ENCODE data around the gene STARD13. TPM values are rescaled to one million over a fixed set of nuclear protein-coding genes. Genes with fewer than 3 reads are reported as not detected.

Gene STARD13
- total RNA-seq, 2 donors from 2014 or later: 43.9 to 47.1 TPM

GRCh38 chr13:33080972-33081590, 204.5 kb downstream of the STARD13 start:
- ATAC-seq (ENCODE audit: insufficient number of reproducible peaks, low FRiP score, low read depth): no peak
- Histone ChIP-seq H3K4me3 (no peak overlapping the region), H3K27me3 (replicated peaks; ENCODE audit: insufficient read depth) (no peaks in the 10 kb centered on the region), H3K36me3 (no peaks in the 10 kb centered on the region), H3K9me3 (no peaks in the 10 kb centered on the region), H3K27ac (no peak overlapping the region), H3K4me1 (ENCODE audit: control insufficient read depth in 1 of 2, low read depth in 2 of 2) (peaks cover 0 to 3% of the 10 kb centered on the region in 2 donors)
- DNase-seq (ENCODE audit: low spot score): no peak
- no peak for TF ChIP-seq CTCF (IDR thresholded peaks at IDR 0.05)

- Histone ChIP-seq H3K4me1 (ENCODE audit: control insufficient read depth in 1 of 2, low read depth in 2 of 2) (peaks cover 0 to 3% of the 10 kb centered on the region in 2 donors), H3K4me3 (no peak overlapping the region), H3K9me3 (no peaks in the 10 kb centered on the region), H3K36me3 (no peaks in the 10 kb centered on the region), H3K27ac (no peak overlapping the region), H3K27me3 (replicated peaks; ENCODE audit: insufficient read depth) (no peaks in the 10 kb centered on the region)
- ATAC-seq (ENCODE audit: insufficient number of reproducible peaks, low FRiP score, low read depth) (no peak), DNase-seq (ENCODE audit: low spot score) (no peak)
- no peak for TF ChIP-seq CTCF (IDR thresholded peaks at IDR 0.05)
Observed at GRCh38 chr13:33079960-33080359, 205.6 kb downstream of the STARD13 start.

GRCh38 chr13:33078263-33078662, 207.3 kb downstream of the STARD13 start:
- Histone ChIP-seq H3K9me3 (no peaks in the 10 kb centered on the region), H3K4me1 (ENCODE audit: control insufficient read depth in 1 of 2, low read depth in 2 of 2) (peaks cover 0 to 3% of the 10 kb centered on the region in 2 donors), H3K36me3 (no peaks in the 10 kb centered on the region), H3K4me3 (no peak overlapping the region), H3K27ac (no peak overlapping the region), H3K27me3 (replicated peaks; ENCODE audit: insufficient read depth) (no peaks in the 10 kb centered on the region)
- DNase-seq (ENCODE audit: low spot score) (no peak), ATAC-seq (ENCODE audit: insufficient number of reproducible peaks, low FRiP score, low read depth) (no peak)
- no peak for TF ChIP-seq CTCF (IDR thresholded peaks at IDR 0.05)

- no peak overlapping the region for H3K4me3 ChIP-seq
- ATAC-seq (ENCODE audit: insufficient number of reproducible peaks, low FRiP score, low read depth) (no peak), DNase-seq (ENCODE audit: low spot score) (no peak)
- no peaks in the 10 kb centered on the region for H3K9me3 ChIP-seq
- peaks cover 0 to 3% of the 10 kb centered on the region in 2 donors for H3K4me1 ChIP-seq (ENCODE audit: control insufficient read depth in 1 of 2, low read depth in 2 of 2)
- no peaks in the 10 kb centered on the region for H3K36me3 ChIP-seq
- TF ChIP-seq CTCF (IDR thresholded peaks at IDR 0.05): no peak
- H3K27me3 ChIP-seq (replicated peaks; ENCODE audit: insufficient read depth): no peaks in the 10 kb centered on the region
- no peak overlapping the region for H3K27ac ChIP-seq
Observed at GRCh38 chr13:33076001-33076992, 209.3 kb downstream of the STARD13 start.

- Histone ChIP-seq H3K4me1 (ENCODE audit: control insufficient read depth in 1 of 2, low read depth in 2 of 2) (no peaks in the 10 kb centered on the region), H3K27me3 (replicated peaks; ENCODE audit: insufficient read depth) (no peaks in the 10 kb centered on the region), H3K27ac (no peak overlapping the region), H3K4me3 (no peak overlapping the region), H3K9me3 (no peaks in the 10 kb centered on the region), H3K36me3 (no peaks in the 10 kb centered on the region)
- no peak for DNase-seq (ENCODE audit: low spot score)
- ATAC-seq (ENCODE audit: insufficient number of reproducible peaks, low FRiP score, low read depth): no peak
- TF ChIP-seq CTCF (IDR thresholded peaks at IDR 0.05): no peak
Observed at GRCh38 chr13:33073338-33073737, 212.2 kb downstream of the STARD13 start.
